Hepatocyte (in vitro differentiated cells): ENCODE results near the gene TUBB3.

Experiments used
- CTCF ChIP-seq: fragments of 200-600 bp; sonication (generic); IDR thresholded peaks from 2 replicates; pipeline ENCODE4 v1.5.1; 2016; ENCODE audit warnings: antibody characterized with exemption, mild to moderate bottlenecking; ENCODE audit not compliant: poor library complexity
- EZH2 ChIP-seq: fragments of 200-600 bp; sonication (generic); IDR thresholded peaks from 2 replicates; pipeline ENCODE4 v1.6.1; 2016; ENCODE audit warnings: antibody characterized with exemption, mild to moderate bottlenecking, borderline replicate concordance
- EZH2phosphoT487 ChIP-seq: fragments of 200-600 bp; sonication (generic); IDR thresholded peaks from one replicate; pipeline ENCODE4 v1.6.1; 2018; ENCODE audit warnings: antibody characterized with exemption, mild to moderate bottlenecking, low read depth, moderate library complexity; ENCODE audit not compliant: unreplicated experiment, severe bottlenecking

DNA sequence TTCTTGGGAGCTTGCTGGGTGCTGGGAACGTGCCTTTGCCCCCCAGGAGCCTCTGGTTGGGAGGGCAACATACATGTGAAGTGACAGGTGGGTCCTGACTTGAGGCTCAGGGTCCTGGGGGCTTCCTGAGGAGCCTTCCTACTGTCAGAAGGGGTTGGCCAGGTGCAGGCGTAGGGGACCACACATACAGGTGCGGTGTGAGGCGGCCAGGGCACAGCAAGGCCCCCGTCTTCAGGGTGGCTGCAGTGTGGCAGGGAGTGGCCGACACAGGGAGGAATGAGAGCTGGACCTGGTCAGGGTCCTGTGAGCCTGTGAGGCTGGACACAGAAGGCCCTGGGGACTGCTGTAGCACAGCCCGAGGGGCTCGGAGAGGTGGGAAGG lies 39.1 kb upstream of the TUBB3 start:
- TF ChIP-seq EZH2phosphoT487 (no peak), CTCF (no peak), EZH2 (no peak)
